Aorta (tissue), 5 donors: ENCODE measurements around the gene FGF2. TPM values are rescaled to one million over a fixed set of nuclear protein-coding genes. Genes with fewer than 3 reads are reported as not detected.
A peak's percentile ranks its signal among the peaks of the same experiment; 100 is the strongest.
"Not testable (repeated sequence)": the region's sequence is repeated elsewhere in the genome, so short reads cannot be mapped to it uniquely, and the experiment has no call there.

Experiments
- ATAC-seq: fragments of 200-7000 bp; cut with Tn5 transposase; one replicate; pipeline ENCODE4 v1.9.1; 2022; ENCODE audit warnings: moderate library complexity; ENCODE audit not compliant: low FRiP score
- DNase-seq, 2 donors: peaks; one replicate each; pipeline ENCODE4 v3.0.0-alpha.2; 2020
- H3K27ac ChIP-seq, 2 donors: one replicate each; pipeline ENCODE4 v1.5.1; 2013; ENCODE audit warnings: low read length in 2 of 2, mild to moderate bottlenecking in 2 of 2, moderate library complexity in 2 of 2, control low read depth in 1 of 2, inconsistent platforms in 1 of 2, low read depth in 1 of 2
- H3K27me3 ChIP-seq, 2 donors: one replicate each; pipeline ENCODE4 v1.6.1; 2013; ENCODE audit warnings: control low read depth in 1 of 2, low read length in 1 of 2, mild to moderate bottlenecking in 1 of 2, moderate library complexity in 1 of 2; ENCODE audit not compliant: insufficient read depth in 2 of 2, control insufficient read depth in 1 of 2
- H3K36me3 ChIP-seq, 2 donors: one replicate each; pipeline ENCODE4 v1.6.1; 2013; ENCODE audit warnings: control low read depth in 1 of 2, low read length in 1 of 2, mild to moderate bottlenecking in 1 of 2; ENCODE audit not compliant: insufficient read depth in 2 of 2, control insufficient read depth in 1 of 2
- H3K4me1 ChIP-seq, 2 donors: one replicate each; pipeline ENCODE4 v1.6.1; 2013; ENCODE audit warnings: low read length in 2 of 2, control low read depth in 1 of 2, mild to moderate bottlenecking in 1 of 2, moderate library complexity in 1 of 2; ENCODE audit not compliant: insufficient read depth in 2 of 2, control insufficient read depth in 1 of 2
- H3K4me3 ChIP-seq, 2 donors: one replicate each; pipeline ENCODE4 v1.5.1; 2013; ENCODE audit warnings: low read length in 2 of 2, control low read depth in 1 of 2, mild to moderate bottlenecking in 1 of 2
- H3K9me3 ChIP-seq: one replicate; pipeline ENCODE4 v1.6.1; 2013; ENCODE audit warnings: mild to moderate bottlenecking, low read length; ENCODE audit not compliant: control insufficient read depth
- WGBS, 2 donors: extraction: QIAGEN DNeasy Blood & Tissue Kit; methylation state at CpG; one replicate each; pipeline ENCODE4 v1.1.7; 2013; 5-methylcytosine and 5-hydroxymethylcytosine counted together
- intact Hi-C, 2 donors: fragments of 100-400 bp; cut with DNase I; formaldehyde crosslinking; loops; one replicate each; pipeline versions ENCODE4 v1.14.2 to v1.15.0; 2022
- polyA plus RNA-seq, 2 donors: library from polyadenylated mRNA; stranded (reverse); fragments of 200-250 nt; gene quantifications; one replicate each; pipeline ENCODE4 v1.2.3, GENCODE V29; 2013
- total RNA-seq, 2 donors: library from RNA; stranded (reverse); fragmentation: NEBNext Ultra II Directional; extraction: Animal tissue kit (Norgen Biotek cat#: 25700); gene quantifications; one replicate each; pipeline ENCODE4 v1.2.1, GENCODE V29; 2021
- donor health status: healthy with polysubstance abuse.
- donor health status: Bipolar disorder and iron deficiency.
- donor health status: DM: no; HTN: no; CAD: no.
- donor health status: DM: no; HTN: no; CAD: no.
- donor health status: DM: yes; HTN: yes; CAD: no.

Gene FGF2
- total and polyA plus RNA-seq, 4 donors, result 8.8 to 35.9 (median 22.2) TPM

DNA sequence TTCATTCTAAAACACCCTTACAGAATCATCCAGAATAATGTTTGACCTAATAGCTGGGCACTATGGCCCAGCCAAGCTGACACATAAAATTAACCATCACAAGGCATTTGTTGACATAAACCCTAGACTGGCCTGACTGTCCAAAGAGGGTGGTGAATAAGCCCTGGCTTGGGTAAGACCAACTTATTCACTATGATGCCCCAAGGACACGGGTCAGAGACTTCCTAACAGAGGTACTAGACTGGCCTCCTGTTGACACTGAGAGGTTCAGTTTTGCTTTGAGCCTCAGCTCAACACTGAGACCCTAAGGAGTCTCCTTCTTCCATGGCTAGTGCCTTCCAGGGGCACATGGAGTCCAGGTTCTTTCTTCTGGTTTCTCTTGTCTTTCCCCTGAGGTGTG, 21.3 kb downstream of the FGF2 start:
- DNase-seq (no peak), ATAC-seq (no peak)
- Histone ChIP-seq H3K27me3 (no peaks in the 10 kb centered on the region), H3K4me1 (peaks cover 5 to 9% of the 10 kb centered on the region in 2 donors), H3K9me3 (no peaks in the 10 kb centered on the region), H3K27ac (peak overlapping the region in 1 of 2 donors; percentile 40), H3K4me3 (no peak overlapping the region), H3K36me3 (no peaks in the 10 kb centered on the region)
- intact Hi-C loops, result no loop called here
- 86 to 90% methylated on average over 1 of the region's 1 CpG for WGBS, 2 donors

DNA sequence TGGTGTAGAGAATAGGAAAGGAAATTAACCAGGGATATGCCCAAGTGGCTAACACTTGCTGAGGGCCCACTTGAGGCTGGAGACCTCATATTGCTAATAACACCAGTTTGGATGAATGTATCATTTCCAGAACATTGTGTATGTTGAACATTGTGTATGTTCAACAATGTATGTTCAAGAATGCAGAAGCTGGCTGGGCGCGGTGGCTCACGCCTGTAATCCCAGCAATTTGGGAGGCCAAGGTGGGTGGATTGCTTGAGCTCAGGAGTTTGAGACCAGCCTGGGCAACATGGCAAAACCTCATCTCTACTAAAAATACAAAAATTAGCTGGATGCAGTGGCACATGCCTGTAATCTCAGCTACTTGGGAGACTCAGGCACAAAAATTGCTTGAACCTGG, 23.2 kb downstream of the FGF2 start:
- intact Hi-C loops, H3K36me3 ChIP-seq, H3K4me1 ChIP-seq, DNase-seq, ATAC-seq, H3K9me3 ChIP-seq, H3K4me3 ChIP-seq, H3K27ac ChIP-seq, H3K27me3 ChIP-seq: not testable (repeated sequence)
- 92 to 98% methylated on average over 3 of the region's 3 CpGs for WGBS, 2 donors

DNA sequence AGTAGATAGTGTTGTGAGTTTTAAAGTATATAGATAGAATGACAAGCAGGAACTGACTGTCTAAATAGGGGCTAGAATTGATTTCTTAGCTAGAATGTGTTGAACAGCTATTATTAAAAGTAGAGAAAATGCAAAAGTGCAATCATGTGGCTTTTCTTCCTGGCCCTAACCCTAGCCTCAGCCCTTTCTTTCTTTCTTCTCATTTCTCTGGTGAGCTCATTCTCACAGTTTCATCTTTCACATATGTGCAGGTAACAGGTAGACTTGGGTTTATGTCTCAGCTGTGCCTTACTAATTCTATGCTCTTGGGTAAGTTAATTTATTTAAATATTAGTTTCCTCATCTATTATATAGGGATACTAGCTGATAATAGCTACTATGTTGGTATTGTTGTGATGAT, 24.9 kb downstream of the FGF2 start:
- peaks cover 4 to 7% of the 10 kb centered on the region in 2 donors for H3K4me1 ChIP-seq
- H3K27me3 ChIP-seq, result no peaks in the 10 kb centered on the region
- H3K9me3 ChIP-seq, result no peaks in the 10 kb centered on the region
- no peaks in the 10 kb centered on the region for H3K36me3 ChIP-seq
- DNase-seq (no peak), ATAC-seq (no peak)
- no peak overlapping the region for H3K27ac ChIP-seq
- intact Hi-C loops, result no loop called here
- no peak overlapping the region for H3K4me3 ChIP-seq

DNA sequence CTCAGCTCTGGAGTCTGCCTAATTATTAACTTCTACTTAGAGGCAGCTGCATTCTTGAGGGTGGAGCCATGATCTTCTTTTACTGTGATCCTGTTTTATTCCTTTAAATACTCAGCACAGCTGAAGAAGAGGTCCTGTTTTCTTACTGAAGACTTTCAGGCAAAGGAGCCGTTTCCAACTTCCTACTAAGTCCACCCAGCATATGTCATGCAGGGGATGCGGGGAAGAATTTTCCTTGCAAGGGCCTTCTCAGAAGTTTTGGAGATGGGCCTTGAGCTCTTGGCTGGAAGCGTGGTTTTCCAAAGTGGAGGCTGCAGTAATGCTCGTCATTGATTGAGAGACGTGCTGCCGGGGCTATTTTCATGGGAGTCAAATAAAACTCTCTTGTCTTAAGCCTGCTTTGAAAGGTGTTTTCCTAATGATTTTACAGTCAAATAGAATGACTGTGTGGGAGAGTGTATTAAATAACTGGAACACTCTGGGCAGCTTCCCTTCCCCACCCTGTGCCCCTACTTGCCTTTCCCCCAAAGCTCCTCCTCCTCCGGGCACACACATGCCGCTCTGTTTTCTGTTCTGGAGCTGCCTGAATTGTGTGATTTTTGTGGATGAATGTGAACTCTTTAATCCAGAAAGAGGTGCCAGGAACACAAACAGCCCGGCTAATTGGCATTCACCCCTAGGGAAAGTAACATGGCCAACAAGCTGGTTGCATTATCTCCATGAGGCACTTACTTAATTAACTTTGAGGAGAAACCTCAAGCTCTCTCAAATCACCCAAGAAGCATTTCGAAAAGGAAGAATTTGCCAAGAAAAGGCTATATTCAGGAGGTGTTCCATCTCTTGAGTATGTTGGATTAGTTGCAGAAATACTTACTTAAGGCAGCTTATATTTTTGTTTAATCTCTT, 28.1 kb downstream of the FGF2 start:
- peak in 1 of 2 donors; percentile 53 for DNase-seq
- WGBS, 2 donors, result 3 to 8% methylated on average over 10 of the region's 10 CpGs
- intact Hi-C loops, result no loop called here
- Histone ChIP-seq H3K9me3 (no peaks in the 10 kb centered on the region), H3K4me1 (peaks cover 7 to 8% of the 10 kb centered on the region in 2 donors), H3K27ac (peak overlapping the region; percentile 80 to 96), H3K27me3 (no peaks in the 10 kb centered on the region), H3K4me3 (peak overlapping the region in 1 of 2 donors; percentile 82), H3K36me3 (no peaks in the 10 kb centered on the region)
- ATAC-seq, result peak; percentile 83

DNA sequence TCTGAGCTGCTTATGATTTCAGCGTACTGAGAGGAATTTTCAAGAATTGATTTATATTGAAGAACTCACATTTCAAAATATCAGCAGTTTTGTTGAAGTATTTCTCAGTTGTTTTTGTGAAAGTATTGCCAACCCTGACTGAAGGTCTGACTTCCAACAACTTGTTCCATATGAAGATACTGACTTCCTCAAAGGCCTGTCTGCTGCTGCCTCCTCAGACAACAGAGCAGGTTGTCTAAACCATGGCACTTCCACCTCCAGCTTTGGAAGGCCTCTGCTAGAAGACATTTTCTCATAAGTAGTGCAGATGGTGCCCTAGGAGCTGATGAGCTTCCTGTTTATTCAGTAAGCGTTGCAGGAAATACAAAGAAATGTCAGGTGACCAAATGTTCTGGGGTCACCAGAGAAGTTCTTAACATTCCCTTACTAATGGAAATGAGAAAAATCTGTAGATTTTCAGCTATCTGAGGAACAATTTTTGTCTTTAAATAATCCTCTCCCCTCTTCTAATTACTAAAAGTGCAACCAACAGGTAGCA, 28.8 kb downstream of the FGF2 start:
- 18 to 26% methylated on average over 2 of the region's 2 CpGs for WGBS, 2 donors
- H3K27ac ChIP-seq, result peak overlapping the region; percentile 80 to 98
- no peak for ATAC-seq
- DNase-seq, result no peak
- H3K27me3 ChIP-seq, result no peaks in the 10 kb centered on the region
- H3K9me3 ChIP-seq, result no peaks in the 10 kb centered on the region
- H3K36me3 ChIP-seq, result no peaks in the 10 kb centered on the region
- H3K4me3 ChIP-seq, result peak overlapping the region in 1 of 2 donors; percentile 82
- peaks cover 7 to 8% of the 10 kb centered on the region in 2 donors for H3K4me1 ChIP-seq
- intact Hi-C loops, result no loop called here

DNA sequence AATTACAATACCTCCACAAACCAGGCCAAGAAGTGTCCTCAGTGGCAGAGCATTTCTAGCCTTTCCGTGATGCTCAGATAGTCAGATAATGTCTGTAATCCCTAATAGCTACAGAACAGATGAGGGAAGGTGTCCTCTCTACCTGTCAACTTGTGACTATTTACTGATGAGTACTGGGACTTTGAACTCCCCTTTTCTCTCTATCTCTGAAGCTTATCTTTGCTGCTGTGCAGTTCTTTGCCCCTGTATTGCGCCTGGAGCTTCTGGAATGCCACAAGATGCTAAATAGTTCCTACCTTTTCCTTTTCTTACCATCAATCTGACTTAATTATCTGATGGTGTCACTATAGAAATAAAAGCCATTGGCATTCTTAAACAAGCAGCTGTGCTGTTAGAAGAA, 30.5 kb downstream of the FGF2 start:
- Histone ChIP-seq H3K4me1 (peaks cover 5 to 8% of the 10 kb centered on the region in 2 donors), H3K36me3 (no peaks in the 10 kb centered on the region), H3K4me3 (no peak overlapping the region), H3K9me3 (no peaks in the 10 kb centered on the region), H3K27ac (peak overlapping the region; percentile 36 to 67), H3K27me3 (no peaks in the 10 kb centered on the region)
- intact Hi-C loops, result no loop called here
- no peak for ATAC-seq
- WGBS, 2 donors, result 97 to 100% methylated on average over 2 of the region's 2 CpGs
- no peak for DNase-seq

DNA sequence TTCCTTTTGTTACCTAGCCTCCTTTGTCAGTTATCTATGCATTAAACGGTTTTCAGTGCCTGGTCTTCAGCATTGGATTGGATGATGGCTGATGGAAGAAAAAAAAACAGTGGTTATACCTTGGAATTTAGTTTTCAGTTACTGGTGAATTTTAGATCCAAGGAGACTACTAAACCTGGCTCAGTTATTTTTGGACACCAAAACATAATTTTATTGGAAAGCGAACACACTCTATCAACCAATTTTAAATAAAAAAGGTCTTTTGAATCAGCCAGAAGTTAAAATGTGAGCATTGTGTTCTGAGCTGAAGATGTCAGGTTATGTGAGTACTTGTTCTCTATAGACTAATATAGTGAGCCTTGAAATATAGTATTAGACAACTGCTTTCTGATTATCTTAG, 32.1 kb downstream of the FGF2 start:
- peak overlapping the region; percentile 57 to 75 for H3K27ac ChIP-seq
- H3K27me3 ChIP-seq, result no peaks in the 10 kb centered on the region
- no peak overlapping the region for H3K4me3 ChIP-seq
- H3K36me3 ChIP-seq, result no peaks in the 10 kb centered on the region
- ATAC-seq, result no peak
- 9 to 12% methylated on average over 2 of the region's 2 CpGs for WGBS, 2 donors
- peaks cover 5 to 8% of the 10 kb centered on the region in 2 donors for H3K4me1 ChIP-seq
- H3K9me3 ChIP-seq, result no peaks in the 10 kb centered on the region
- no peak for DNase-seq
- intact Hi-C loops, result no loop called here

DNA sequence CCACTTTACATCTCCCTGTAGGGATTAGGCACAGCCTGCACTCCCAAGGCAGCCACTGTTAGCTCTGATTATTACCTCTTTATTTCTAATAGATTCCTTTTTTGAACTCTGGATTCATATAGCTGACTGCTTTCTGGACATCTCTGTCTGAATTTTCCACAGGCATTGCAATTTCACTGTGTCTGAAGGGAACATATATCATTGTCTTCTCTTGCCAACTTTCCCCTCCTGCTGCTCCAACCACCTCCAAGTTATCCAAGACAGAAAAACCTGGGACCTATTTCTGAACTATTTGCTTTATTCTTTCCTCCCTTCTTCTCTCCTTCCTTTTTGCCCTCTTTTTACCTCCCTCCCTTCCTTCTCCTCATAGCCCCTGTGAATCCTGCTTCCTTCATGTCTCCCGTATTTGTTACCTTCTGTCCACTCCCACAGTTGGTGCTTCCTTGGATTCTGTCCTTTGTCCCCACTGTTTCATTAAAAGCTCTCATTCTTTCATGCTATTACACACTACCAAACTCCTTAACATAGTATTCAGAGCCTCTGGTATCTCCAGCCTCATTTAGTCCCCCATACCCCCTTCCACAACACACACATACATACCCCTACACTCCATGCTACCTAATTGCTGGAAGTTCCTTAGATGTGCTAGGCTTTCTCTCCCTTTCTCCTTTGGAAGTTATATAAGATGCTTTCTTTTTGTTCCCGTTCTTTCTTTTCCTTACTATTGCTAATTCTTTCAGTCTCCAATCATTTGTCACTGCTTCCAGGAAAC, 34.7 kb downstream of the FGF2 start:
- Histone ChIP-seq H3K4me1 (peaks cover 0 to 4% of the 10 kb centered on the region in 2 donors), H3K4me3 (no peak overlapping the region), H3K9me3 (no peaks in the 10 kb centered on the region), H3K27me3 (no peaks in the 10 kb centered on the region), H3K36me3 (no peaks in the 10 kb centered on the region), H3K27ac (peak overlapping the region in 1 of 2 donors; percentile 43)
- 41 to 58% methylated on average over 2 of the region's 2 CpGs for WGBS, 2 donors
- intact Hi-C loops, result no loop called here
- no peak for ATAC-seq
- no peak for DNase-seq
